GM21825 (cell line): ENCODE measurements around the gene CYTH4.

ENCODE experiments used
- ATAC-seq: cut with Tn5 transposase; IDR thresholded peaks from one replicate; pipeline ENCODE4 v1.9.1; 2021; ENCODE audit warnings: mild to moderate bottlenecking, moderate library complexity; ENCODE audit not compliant: unreplicated experiment

The CYTH4 gene

DNA sequence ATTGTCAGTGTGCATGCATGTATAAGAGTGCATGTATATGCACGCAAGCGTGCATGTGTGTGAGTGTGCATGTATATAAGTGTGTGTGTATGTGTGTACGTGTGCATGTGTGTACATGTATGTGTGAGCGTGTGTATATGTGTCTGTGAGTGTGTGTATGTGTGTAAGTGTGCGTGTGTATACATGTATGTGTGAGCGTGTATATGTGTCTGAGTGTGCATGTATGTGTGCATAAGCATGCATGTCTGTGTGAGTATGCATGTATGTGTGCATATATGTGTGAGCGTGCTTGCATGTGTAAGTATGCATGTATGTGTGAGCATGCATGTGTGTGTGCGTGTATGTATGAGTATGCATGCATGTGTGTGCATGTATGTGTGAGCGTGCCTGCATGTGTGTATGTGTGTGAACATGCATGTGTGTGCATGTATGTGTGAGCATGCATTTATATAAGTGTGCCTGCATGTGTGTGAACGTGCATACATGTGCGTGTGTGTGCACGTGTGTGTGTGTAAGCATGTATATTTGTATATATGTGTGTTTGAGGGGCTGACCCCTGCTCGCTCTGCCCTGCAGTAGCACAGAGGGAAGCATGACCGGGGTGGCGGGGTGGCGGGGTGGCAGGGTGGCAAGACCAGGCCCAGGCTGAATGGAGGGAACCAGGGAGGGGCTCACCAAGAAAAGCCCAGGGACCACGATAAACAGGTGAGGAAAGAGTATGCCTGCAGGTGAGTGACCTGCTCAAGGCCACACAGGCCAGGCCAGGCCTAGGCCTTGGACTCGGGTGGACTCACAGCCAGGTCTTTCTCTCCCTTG lies 26.3 kb downstream of the CYTH4 start:
- ATAC-seq, result no peak

DNA sequence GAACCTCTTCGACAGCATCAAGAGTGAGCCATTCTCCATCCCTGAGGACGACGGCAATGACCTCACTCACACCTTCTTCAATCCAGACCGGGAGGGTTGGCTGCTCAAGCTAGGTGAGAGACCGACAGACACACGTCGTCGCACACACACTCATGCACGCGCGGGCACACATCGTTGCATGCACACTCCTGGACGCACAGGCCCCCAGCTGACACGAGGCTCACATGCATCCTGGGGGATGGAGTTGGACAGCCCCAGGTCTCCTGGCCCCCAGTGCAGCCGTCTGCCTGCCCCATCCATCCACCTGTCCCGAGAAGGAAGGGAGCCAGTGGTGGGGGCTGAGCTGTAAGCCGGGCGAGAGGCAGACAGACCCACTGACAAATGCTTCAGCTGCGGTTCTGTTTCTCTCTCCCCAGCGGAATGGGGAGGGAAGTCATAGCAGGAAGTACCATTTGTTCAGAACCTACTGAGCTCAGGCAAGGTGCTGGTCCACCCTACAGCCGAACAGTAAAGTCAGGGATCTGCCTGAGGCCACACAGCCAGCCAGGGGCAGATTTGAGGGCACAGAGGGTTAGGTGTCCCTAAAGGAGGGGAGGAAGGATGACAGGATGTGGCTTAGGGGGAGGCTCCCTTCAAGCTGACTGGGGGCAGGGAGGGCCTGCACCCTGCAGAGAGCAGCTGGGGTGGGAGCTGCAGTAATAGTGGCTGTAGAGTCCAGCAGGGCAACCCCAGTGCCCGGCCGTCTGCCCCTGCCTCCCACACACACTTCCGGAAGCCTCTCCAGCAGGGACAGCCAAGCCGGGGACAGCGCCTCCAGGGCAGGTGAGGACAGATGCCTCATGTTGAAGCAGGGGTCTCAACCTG lies 27.1 kb downstream of the CYTH4 start:
- ATAC-seq, result no peak

DNA sequence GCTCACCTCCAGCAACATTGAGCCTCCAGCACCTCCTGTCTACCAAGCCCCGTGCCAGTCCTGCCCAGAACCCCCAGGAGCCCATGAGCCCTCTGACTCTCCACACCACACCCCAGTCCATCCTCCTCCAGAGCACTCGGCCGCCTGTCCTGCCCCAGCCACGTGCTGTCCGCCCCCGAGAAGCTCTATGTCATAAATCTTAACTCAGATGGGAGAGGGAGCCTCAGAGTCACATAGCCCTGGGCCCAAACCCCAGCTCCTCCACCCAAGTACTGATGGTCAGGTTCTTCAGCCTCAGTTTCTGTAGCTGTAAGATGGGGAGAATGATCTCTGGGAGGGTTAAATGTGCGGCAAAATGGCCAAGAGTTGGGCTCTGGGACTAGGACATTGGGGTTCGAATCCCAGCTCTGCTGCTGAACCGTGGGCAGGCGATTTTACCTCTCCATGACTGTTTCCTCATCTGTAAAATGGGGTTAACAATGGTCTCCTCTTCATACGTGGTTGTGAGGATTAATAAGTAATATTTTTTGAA lies 27.8 kb downstream of the CYTH4 start:
- ATAC-seq, result no peak

DNA sequence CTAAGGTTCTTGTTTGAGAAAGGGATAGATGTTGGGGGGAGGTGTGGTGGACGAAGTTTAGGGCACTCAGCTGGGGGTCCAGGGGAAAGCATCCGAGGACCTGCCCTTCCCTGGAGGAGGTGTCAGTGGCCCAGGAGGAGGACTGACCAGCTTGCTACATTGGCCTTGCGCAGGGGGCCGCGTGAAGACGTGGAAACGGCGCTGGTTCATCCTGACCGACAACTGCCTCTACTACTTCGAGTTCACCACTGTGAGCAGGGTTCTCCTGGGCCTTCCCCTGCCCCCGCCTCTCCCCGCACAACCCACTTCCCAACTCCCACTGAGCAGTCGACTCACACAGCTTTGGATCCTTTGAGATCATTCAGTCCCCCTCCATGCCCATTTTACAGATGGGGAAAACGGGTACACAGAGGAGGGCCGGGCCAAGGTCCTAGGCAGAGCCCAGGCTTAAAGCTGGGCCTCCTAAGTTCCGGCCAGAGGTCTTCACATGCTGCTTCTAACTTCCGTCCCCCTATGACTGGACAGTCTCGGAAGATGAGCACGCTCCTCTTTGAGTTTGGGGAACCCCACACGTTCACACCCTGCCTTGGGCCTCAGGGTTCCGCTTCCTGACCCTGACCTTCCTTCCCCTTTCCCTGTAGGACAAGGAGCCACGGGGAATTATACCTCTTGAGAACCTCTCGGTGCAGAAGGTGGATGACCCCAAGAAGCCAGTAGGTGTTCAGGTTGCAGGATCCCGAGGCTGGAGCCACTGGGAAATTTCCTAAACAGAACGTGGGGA lies 28.7 kb downstream of the CYTH4 start:
- ATAC-seq, result no peak

DNA sequence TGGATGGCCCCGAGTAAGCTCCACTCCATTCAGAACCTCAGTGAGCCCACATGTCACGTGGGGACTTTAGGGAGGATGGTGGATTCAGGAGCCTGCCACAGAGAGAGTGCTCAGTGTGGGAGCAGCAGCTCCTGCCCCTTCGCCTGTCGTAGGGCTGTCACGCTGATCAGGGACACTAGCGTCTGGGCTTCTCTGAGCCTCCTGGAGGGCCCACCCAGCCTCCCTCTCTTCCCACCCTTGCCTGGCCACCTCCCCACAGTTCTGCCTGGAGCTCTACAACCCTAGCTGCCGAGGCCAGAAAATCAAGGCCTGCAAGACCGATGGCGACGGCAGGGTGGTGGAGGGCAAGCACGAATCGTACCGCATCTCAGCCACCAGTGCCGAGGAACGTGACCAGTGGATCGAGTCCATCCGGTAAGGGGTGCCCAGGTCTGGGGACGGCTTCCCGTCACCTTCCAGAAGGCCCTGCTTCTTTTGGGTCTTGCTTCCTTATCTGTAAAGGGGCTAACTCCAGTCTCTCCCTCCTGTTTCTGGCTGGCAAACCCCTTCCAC lies 29.5 kb downstream of the CYTH4 start:
- ATAC-seq, result no peak

DNA sequence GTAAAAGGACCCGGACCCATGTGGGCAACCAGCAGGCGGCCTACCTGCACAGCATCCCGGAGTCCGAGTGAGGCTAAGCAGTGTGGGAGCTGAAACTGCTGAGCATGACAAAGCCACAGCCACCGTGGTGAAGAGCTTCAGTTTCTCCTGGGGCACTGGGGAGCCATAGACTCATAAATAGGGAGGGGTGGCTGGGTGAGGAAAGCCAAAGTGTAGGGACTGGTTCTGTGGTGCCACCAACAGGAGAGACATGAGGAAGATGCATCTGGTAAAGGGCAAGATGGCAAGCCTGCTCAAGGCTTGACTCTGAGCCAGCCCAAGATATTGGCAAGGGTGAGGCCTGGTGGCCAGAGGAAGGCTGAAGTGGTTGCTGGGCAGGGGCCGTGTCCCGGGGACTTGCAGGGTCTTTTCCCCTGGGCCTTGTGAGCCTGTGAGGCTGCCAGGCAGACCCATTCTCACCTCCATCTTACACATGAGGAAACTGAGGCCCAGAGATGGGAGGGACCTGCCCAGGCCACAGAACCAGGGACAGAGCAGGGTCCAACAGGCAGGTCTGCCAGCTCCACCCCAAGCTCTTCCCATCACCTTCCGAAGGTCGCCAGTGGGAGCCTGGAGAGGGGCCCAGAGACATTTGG lies 30.4 kb downstream of the CYTH4 start:
- ATAC-seq, result no peak

DNA sequence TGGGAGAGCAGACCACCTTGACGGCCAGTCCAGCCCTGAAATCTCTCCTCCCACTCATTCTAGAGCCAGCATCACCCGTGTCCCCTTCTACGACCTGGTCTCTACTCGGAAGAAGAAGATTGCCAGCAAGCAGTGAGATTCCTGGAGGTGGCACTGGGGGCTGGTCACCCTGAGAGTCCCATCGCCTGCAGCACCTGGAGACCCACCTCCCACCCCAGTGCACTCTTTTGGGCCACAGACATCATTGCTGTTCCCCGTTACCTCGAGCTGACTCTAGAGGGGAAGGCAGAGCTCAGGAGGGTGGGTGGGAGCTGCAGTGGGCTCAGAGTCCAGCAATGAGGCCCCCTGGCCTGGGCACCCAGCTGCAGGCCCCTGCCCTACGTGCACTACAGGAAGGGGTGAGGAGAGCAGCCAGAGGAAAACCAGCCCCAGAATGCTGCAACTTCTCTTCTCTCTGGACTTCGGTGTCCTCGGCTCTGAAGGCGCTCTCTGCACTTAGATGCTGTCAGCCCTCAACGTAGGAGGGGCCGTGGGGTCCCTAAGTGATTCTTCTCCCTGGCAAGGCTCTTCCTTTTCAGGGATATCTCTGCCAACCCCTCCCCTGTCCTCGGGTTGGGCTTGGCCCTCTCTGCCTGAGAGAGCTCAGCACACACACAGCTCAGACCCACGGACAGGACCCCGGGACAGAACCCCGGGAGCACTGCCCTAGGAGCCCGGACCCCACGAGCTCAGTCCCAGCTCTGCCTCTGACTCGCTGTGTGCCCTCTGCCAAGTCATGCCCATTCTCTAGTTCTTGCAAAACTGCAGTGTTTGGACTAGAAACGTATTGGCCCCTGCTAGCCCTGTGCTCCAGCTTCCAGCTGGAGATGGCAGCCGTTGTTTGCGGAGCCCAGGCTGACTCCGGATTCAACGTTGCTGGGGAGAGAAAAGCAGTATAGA lies 31.3 kb downstream of the CYTH4 start:
- no peak for ATAC-seq

DNA sequence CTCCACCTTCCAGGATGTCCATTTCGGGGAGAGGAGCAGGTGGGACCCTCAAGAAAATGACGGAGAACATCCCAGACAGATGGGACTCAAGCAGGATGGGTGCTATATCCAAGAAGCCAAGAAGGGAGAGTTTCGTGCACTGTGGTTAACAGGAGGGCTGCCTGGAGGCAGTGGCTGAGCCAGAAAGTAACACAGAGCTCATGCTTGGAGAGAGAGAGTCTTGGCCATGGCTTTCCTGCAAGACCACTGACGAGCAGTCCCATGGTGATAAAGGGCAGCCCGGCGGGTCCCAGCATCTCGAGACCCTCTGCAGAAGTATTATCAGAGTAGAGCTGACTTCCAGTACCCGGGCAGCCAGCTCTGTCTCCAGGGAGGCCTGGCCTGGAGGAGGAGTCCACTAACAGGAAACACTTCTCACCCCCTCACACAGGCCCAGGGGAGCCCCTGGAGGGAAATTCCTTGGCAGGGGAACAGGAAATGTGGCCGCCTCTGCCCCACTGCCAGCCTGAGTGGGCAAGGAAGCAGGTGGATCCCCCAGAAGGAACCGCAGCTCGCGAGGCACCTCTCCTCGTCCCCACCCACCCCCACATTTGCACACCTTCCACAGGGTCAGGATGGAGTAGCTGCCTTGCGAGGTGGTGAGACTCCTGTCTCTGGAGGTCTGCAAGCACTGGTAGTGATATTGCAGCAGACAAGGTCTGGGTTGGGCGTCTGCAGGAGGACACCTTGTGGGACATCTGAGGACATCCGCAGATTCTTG lies 32.2 kb downstream of the CYTH4 start:
- no peak for ATAC-seq

DNA sequence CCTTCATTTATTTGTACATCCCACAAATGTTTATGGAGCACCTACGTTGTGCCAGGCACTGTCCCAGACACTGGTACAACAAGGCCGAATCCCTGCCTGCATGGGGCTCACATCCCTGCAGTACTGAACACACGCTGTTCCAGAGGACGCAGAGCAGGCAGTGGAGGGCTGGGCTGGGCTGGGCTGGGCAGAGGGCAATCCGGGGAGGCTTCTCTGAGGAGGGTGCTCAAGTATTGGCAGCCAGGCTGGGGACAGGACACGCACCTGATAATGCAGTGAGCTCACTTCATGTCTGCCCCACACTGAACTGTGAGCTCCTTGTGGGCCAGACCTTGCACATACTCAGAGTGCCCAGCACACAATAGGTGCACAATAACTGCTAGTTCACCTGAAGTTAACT lies 34.1 kb downstream of the CYTH4 start:
- no peak for ATAC-seq

DNA sequence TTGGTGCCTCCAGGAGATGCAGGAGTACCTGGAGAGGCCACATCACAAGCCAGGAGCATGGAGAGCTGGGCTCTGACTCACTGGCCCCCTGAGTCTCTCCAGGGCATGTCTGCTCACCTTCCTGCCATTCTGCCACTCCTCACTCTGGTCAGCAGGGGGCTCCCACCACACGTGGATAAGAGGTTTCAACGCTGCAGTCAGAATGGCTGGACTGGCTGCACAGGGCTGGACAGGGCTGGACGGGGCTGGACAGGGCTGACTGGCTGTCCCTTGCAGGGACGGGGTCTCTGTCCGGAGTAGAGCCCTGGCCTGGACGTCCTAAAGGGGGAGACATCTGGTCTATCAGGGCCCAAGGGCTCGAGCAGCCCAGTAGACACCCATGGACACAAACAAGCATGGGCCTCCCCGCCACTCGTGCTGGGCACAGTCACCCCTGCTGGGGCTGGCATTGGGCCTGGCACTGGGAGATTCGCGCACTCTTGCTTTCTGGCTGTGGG lies 34.6 kb downstream of the CYTH4 start:
- ATAC-seq, result no peak

DNA sequence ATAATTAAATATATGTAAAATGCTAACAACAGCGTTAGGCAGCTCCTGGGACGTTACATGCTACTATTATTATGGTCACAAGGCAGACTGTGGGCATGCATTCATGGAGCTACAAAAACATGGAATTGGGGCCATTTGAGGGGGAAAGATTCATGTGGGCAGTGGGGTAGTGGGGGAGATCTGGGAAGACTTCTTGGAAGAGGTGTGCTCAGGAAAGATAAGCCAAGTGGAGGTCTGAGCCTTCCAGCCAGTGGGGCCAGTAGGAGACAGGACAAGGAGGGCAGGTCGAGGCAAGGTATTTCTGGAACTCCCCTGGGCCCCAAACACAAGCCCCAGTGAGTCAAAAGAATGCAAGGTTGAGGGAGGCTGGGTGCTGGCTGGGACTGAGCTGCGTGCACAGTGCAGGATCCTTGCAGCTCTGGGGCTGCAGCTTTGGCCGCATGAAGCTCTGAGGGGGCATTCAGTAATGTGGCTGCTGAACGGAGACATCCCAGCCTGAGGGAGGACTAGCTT lies 35.4 kb downstream of the CYTH4 start:
- no peak for ATAC-seq

DNA sequence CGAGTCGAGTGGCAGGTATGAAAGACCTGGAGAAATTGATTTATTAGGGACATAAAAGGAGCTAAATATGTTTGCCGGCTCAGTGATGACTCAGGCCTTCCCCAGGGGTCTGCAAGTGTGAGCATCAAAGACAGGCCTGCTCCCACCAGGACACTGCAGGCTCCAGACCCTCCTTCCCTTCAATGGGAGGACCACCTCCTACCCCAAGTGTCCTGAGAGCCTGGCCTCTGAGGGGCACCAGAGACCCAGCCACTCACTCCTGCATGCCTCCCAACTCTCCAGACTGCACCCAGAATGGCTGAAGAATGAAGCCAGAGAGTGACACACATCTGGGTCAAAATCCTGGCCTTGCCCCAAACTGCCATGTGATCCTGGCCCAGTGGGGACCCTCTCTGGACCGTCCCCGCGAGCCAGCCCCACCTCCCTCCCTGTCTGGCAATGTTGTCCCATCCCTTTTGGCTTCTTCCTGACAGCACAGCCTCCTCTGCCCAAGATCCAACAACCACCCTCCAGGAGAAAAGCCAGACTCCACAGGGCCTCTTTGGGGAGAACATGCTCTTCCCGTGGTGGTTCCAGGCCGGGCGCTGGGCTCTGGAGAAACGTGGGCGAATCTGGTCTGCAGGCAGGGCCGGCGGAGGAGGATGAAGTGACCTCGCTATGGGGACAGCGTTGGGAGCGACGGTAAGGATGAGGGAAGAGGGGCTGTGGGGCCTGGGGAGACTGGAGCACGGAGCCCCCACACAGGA lies 36.2 kb downstream of the CYTH4 start:
- ATAC-seq, result no peak

DNA sequence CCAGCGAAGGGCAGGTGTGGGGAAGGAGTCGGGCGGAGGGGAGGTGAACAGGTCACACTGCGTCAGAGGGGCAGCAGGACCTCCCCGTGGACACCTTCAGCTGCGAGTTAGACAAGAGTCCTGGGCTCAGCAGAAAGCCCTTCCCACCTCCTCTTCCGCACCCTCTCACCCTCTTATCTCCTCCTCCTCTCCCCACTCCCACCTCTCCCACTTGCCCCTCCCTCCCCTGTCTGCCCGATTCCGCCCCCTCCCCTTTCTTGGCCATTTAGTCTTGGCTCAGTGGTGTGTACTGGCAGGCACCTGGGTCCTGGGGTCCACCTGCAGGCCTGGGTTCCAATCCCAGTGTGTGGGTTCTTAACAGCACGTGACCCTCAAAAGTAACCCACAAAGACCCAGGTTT lies 37.2 kb downstream of the CYTH4 start:
- ATAC-seq, result no peak

DNA sequence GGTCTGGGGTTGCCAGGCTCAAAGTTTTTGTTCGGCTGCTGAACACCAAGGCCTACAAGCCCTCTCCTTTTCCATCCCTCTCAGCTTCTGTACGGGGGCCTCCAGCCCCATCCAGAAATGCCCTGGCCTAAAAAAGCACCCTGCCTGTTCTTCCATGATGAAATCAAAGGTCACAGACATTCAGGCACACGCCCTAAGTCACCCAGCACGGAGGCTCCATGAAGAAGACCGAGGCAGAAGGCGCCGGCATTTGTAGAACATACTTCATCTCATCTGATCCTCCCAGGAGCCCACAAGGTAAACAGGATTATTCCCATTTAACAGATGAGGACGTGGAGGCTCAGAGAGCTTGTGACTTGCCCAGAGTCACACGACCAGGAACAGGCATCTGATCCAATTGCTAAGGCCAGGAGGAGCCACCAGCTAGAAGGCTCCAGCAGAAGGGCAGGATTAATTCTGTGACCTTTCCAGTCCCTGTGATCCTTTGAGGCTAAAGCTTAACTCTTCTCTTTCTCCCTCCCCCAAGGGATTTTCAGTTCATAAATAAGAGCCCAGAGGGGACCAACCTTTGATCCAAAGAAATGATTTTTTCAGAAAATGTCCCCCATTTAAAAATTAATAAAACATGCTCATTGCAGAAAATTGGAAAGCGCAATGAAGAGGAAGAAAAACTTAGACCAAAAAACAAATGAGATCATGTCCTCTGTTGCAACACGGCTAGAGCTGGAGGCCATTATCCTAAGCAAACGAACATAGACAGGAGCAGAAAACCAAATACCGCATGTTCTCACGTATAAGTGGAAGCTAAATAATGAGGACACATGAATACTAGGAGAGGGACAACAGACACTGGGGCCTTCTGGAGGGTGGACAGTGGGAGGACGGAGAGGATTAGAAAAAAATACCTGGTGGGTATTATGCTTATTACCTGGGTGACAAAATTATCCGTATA lies 38.7 kb downstream of the CYTH4 start:
- ATAC-seq, result no peak

DNA sequence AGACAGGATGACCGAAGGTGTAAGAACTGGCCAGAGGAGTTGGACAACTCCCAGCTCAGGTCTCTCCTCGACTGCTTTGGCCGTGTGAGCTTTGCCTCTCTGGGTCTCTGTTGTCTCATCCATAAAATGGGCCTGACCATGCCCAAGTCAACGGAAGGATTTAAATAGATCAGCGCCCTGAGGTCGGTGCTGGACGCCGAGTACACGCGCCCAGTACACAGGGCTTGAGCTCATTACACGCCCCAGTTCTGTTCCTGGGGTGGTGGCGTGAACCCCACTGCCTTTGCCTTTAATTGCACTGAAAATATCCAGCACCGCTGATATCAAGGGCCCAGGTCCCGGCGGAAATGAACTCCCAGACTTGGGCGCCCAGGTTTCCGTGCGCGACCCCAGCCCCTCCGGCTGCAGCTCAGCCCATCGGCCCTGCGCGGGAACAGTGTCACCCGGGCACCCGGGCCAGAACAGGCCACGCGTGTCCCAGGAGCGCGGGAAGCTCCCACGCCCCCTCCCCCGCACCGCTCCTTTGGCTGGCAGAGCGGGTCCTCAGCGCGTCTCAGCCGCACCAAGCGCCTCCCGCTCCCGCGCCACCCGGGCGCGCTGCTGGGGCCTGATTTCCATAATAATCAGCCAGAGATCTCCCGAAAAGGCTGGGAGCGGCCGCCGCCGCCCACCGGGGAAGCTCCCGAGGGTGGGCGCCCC lies 42.2 kb downstream of the CYTH4 start:
- ATAC-seq, result no peak

DNA sequence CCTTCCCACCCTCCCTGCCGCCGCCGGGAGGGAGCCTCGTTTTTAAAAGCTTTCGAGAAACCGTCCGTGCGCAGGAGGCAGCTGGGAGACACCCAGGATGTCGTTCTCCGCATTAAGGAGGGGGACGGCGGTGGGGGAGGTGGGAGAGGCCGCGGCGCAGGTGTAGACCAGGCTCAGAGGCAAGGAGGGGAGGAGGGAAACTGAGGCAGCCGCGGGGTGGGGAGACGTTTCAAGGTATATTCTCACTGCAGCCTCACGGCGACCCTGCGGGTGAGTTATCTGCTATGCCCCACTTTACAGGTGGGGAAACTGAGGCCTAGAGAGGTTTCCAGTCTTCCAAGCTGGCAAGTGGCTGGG lies 42.7 kb downstream of the CYTH4 start:
- ATAC-seq, result no peak
